HL-60 (cell line): ENCODE data around the gene TTF2.

Experiments
- DNase-seq, 2 experiments: peaks; one replicate each; pipeline ENCODE4 v3.0.0-alpha.2; 2010 to 2020; ENCODE audit warnings: low read depth in 1 of 2, low spot score in 1 of 2
- H3K27ac ChIP-seq: fragments of 250-450 bp; sonication (Bioruptor Pico); replicated peaks from 2 replicates; pipeline ENCODE4 v1.5.1; 2020; ENCODE audit warnings: mild to moderate bottlenecking, moderate library complexity
- H3K27me3 ChIP-seq: fragments of 250-450 bp; sonication (Bioruptor Pico); 2 replicates; pipeline ENCODE4 v1.5.1; 2021; ENCODE audit warnings: mild to moderate bottlenecking, moderate library complexity; ENCODE audit not compliant: insufficient read depth, poor library complexity, severe bottlenecking
- H3K4me3 ChIP-seq: replicated peaks from 2 replicates; pipeline ENCODE4 v1.5.1; 2011; ENCODE audit warnings: mild to moderate bottlenecking, control low read depth, low read length; ENCODE audit not compliant: insufficient read depth
- GABPA ChIP-seq: IDR thresholded peaks from 2 replicates; pipeline ENCODE4 v1.6.1; 2012; ENCODE audit warnings: low read depth
- POLR2AphosphoS5 ChIP-seq: IDR thresholded peaks from 2 replicates; pipeline ENCODE4 v1.6.1; 2012; ENCODE audit warnings: low read depth
- SPI1 ChIP-seq: IDR thresholded peaks from 2 replicates; pipeline ENCODE4 v1.6.1; 2012; ENCODE audit warnings: low read depth, mild to moderate bottlenecking, borderline replicate concordance
- TF ChIP-seq, protein P1 (sequence below): IDR thresholded peaks from one replicate; pipeline ENCODE4 v1.5.1; 2011; ENCODE audit warnings: low read length, control low read depth, inconsistent platforms; ENCODE audit not compliant: insufficient read depth
- TF ChIP-seq, protein P2 (sequence below): IDR thresholded peaks from 2 replicates; pipeline ENCODE4 v1.6.1; 2012; ENCODE audit warnings: low read depth; ENCODE audit not compliant: insufficient replicate concordance

The TTF2 gene

DNA sequence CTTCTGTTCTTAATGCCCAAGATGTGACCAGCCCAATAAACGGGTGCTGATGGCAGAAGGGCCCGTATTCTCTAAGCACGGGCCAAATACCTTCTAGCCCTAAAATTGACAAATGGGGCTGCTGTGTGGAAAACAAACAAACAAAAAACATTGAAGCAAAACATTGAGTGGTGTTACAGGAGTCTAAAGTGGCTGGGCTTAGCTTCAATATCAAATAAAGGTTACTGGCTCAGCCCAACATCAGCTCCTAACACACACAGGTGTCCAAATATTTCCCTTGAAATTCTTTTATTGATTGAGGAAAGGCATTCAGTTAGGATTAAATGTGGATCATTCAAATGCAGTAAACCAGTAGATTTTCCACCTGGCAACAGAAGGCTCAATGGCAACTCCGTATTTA lies 13.3 kb upstream of the TTF2 start:
- TF ChIP-seq SPI1 (no peak), GABPA (no peak), POLR2AphosphoS5 (no peak)
- TF ChIP-seq, protein P1, sequence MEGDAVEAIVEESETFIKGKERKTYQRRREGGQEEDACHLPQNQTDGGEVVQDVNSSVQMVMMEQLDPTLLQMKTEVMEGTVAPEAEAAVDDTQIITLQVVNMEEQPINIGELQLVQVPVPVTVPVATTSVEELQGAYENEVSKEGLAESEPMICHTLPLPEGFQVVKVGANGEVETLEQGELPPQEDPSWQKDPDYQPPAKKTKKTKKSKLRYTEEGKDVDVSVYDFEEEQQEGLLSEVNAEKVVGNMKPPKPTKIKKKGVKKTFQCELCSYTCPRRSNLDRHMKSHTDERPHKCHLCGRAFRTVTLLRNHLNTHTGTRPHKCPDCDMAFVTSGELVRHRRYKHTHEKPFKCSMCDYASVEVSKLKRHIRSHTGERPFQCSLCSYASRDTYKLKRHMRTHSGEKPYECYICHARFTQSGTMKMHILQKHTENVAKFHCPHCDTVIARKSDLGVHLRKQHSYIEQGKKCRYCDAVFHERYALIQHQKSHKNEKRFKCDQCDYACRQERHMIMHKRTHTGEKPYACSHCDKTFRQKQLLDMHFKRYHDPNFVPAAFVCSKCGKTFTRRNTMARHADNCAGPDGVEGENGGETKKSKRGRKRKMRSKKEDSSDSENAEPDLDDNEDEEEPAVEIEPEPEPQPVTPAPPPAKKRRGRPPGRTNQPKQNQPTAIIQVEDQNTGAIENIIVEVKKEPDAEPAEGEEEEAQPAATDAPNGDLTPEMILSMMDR, result no peak
- TF ChIP-seq, protein P2, sequence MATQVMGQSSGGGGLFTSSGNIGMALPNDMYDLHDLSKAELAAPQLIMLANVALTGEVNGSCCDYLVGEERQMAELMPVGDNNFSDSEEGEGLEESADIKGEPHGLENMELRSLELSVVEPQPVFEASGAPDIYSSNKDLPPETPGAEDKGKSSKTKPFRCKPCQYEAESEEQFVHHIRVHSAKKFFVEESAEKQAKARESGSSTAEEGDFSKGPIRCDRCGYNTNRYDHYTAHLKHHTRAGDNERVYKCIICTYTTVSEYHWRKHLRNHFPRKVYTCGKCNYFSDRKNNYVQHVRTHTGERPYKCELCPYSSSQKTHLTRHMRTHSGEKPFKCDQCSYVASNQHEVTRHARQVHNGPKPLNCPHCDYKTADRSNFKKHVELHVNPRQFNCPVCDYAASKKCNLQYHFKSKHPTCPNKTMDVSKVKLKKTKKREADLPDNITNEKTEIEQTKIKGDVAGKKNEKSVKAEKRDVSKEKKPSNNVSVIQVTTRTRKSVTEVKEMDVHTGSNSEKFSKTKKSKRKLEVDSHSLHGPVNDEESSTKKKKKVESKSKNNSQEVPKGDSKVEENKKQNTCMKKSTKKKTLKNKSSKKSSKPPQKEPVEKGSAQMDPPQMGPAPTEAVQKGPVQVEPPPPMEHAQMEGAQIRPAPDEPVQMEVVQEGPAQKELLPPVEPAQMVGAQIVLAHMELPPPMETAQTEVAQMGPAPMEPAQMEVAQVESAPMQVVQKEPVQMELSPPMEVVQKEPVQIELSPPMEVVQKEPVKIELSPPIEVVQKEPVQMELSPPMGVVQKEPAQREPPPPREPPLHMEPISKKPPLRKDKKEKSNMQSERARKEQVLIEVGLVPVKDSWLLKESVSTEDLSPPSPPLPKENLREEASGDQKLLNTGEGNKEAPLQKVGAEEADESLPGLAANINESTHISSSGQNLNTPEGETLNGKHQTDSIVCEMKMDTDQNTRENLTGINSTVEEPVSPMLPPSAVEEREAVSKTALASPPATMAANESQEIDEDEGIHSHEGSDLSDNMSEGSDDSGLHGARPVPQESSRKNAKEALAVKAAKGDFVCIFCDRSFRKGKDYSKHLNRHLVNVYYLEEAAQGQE, result no peak
- H3K27ac ChIP-seq, result no peak overlapping the region
- H3K27me3 ChIP-seq, result no peaks in the 10 kb centered on the region
- no peak overlapping the region for H3K4me3 ChIP-seq
- DNase-seq, result no peak

DNA sequence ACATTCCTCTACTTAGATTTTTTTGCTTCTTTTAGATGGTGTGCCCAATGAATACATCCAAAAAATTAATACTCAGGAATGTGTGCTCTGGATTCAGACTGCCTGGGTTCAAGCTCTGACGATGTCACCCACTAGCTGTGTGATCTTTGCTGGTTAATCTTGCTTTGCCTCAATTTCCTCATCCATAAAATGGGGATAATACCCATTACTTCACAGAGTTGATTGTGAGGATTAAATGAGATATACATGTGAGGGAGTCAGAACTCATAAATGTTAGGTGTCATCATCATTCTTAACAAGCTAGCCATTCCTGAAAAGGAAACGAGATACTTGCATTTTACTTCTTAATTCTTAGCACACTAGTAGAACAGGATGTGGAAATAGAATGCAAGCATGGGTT lies 12.9 kb upstream of the TTF2 start:
- TF ChIP-seq POLR2AphosphoS5, result no peak
- no peak for TF ChIP-seq GABPA
- TF ChIP-seq, protein P2, result no peak
- TF ChIP-seq, protein P1, result no peak
- no peak for TF ChIP-seq SPI1
- Histone ChIP-seq H3K27me3 (no peaks in the 10 kb centered on the region), H3K27ac (no peak overlapping the region), H3K4me3 (no peak overlapping the region)
- DNase-seq, result no peak

GRCh38 chr1:117049857-117050256 lies 10.3 kb upstream of the TTF2 start:
- peak; percentile 10; the same call in 1 of the 2 replicates for TF ChIP-seq SPI1
- TF ChIP-seq, protein P1, result no peak
- TF ChIP-seq, protein P2, result no peak

More at GRCh38 chr1:117049857-117050256, 10.3 kb upstream of the TTF2 start:
- peak overlapping the region; percentile 42 for H3K27ac ChIP-seq
- no peaks in the 10 kb centered on the region for H3K27me3 ChIP-seq
- peak in 1 of 2 experiments; percentile 23 for DNase-seq
- H3K4me3 ChIP-seq, result no peak overlapping the region
